IPS-15b (cell line): ENCODE measurements around the gene SLC6A4.
A peak's percentile ranks its signal among the peaks of the same experiment; 100 is the strongest.
"Not testable (repeated sequence)": the region's sequence is repeated elsewhere in the genome, so short reads cannot be mapped to it uniquely, and the experiment has no call there.

Source experiments
- H3K27me3 ChIP-seq: one replicate; pipeline ENCODE4 v1.6.1; 2013; ENCODE audit warnings: low read length; ENCODE audit not compliant: control insufficient read depth, insufficient read depth
- H3K36me3 ChIP-seq: one replicate; pipeline ENCODE4 v1.6.1; 2013; ENCODE audit warnings: low read length; ENCODE audit not compliant: control insufficient read depth, insufficient read depth
- H3K4me1 ChIP-seq: one replicate; pipeline ENCODE4 v1.6.1; 2013; ENCODE audit warnings: mild to moderate bottlenecking, low read length; ENCODE audit not compliant: control insufficient read depth, insufficient read depth
- H3K4me3 ChIP-seq: one replicate; pipeline ENCODE4 v1.5.1; 2013; ENCODE audit warnings: low read depth, low read length
- H3K9ac ChIP-seq: one replicate; pipeline ENCODE4 v1.6.1; 2013; ENCODE audit warnings: low read depth, mild to moderate bottlenecking, low read length
- H3K9me3 ChIP-seq: one replicate; pipeline ENCODE4 v1.6.1; 2013; ENCODE audit warnings: mild to moderate bottlenecking, low read length; ENCODE audit not compliant: control insufficient read depth, insufficient read depth

Gene SLC6A4

DNA sequence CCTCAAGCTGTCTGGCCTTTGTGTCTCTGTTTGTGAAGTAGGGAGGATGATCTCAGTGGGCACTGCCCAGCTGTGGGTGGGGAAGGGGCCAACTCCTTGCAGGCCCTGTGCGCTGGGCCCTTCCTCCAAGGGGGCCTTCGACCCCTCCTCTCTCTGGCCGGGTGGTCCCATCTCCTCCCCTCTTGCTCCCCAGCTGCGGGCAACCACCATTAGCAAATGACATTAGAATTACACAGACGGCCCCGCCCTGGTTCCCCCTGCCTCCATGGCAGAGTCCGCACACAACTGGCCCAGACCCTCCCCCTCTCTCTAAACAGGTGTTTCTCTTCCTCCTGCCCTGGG, 2.5 kb upstream of the SLC6A4 start:
- H3K27me3 ChIP-seq = peaks cover 59% of the 10 kb centered on the region
- H3K4me3 ChIP-seq = peak overlapping the region; percentile 63
- no peaks in the 10 kb centered on the region for H3K36me3 ChIP-seq
- H3K4me1 ChIP-seq = peaks cover 3% of the 10 kb centered on the region
- no peak overlapping the region for H3K9ac ChIP-seq
- no peaks in the 10 kb centered on the region for H3K9me3 ChIP-seq

DNA sequence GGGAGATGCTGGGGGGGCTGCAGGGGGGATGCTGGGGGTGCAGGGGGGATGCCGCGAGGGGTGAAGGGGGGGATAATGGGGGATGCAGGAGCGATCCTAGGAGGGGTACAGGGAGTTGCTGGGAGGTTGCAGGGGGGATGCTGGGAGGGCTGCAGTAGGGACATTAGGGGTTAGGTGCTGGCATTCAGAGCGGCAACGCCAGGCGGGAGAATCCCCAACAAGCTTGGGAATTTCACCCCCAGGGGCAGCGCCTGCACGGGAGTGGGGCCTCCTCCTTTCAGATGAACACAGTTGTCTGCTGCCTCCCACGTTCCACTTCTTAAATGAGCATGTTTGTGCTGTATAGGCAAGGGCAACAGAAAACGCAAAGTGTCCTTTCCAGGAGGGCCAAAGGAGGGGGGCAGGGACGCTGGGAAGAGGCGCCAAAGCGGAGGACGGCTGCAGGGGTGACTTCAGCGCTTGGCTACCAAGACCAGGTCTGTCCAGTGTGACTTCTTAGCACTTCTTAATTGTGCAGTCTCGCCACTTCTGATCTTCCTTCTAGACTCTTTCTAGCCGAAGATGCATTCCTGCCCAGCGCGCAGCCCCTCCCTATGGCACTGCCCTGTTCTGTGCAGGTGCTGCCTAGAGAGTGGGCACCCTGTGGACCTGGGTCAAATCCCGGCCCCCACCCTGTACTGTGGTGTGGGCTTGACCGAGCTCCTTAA, 2.0 kb upstream of the SLC6A4 start:
- Histone ChIP-seq H3K27me3 (peaks cover 63% of the 10 kb centered on the region), H3K4me1 (peaks cover 3% of the 10 kb centered on the region), H3K4me3 (peak overlapping the region; percentile 63), H3K9me3 (no peaks in the 10 kb centered on the region), H3K36me3 (no peaks in the 10 kb centered on the region), H3K9ac (no peak overlapping the region)

DNA sequence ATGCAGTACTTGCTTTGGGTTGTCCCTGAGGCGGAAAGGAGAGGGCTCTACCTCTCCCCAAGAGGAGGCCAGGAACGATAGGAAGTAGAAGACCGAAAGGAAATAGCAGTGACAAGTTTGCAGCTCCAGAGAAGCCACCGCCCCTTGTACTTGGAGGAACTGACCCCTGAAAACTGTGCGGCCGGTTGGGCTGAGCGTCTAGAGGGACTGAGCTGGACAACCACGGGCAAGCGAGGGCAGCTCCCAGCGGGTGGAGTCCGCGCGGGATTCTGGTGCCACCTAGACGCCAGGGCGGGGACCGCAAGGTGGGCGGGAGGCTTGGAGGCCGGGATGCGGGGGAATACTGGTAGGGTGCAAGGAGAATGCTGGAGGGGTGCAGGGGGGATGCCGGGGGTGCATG, 1.3 kb upstream of the SLC6A4 start:
- Histone ChIP-seq H3K4me1 (peaks cover 3% of the 10 kb centered on the region), H3K27me3 (peaks cover 68% of the 10 kb centered on the region), H3K4me3 (peak overlapping the region; percentile 38), H3K36me3 (no peaks in the 10 kb centered on the region), H3K9ac (no peak overlapping the region), H3K9me3 (no peaks in the 10 kb centered on the region)

DNA sequence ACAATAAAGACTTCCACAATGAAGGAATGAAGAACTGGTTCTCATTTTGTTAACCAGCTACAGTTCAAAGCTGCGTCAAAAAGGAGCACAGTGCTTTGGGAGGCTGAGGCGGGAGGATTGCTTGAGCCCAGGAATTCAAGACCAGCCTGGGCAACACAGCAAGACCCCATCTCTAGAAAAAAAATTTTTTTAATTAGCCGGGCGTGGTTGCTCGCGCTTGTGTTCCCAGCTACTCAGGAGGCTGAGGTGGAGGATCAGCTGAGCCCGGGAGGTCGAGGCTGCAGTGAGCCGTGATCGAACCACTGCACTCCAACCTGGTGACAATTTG, 764 bp upstream of the SLC6A4 start:
- Histone ChIP-seq H3K27me3 (peaks cover 68% of the 10 kb centered on the region), H3K4me1 (peaks cover 3% of the 10 kb centered on the region), H3K9ac (no peak overlapping the region), H3K9me3 (no peaks in the 10 kb centered on the region), H3K36me3 (no peaks in the 10 kb centered on the region), H3K4me3 (peak overlapping the region; percentile 61)

DNA sequence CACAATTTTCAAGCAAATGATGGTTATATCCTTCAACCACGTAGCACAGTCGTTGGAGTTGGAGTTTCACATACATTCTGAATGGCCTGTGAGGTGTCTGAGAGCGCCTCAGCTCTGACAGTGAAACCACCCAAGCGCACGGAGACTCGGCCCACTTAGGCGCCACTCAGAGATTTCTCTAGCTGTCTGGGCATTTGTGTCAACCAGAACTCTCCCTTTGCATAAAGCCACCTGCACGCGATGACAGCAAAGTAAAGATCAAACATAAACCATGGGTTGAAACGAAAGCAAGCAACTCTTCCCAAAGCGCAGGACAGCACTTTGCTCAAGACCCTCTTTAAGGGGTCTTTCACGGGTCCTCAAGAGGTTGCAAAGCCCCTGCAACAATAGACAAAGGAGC, 533 bp downstream of the SLC6A4 start:
- Histone ChIP-seq H3K9ac (no peak overlapping the region), H3K36me3 (no peaks in the 10 kb centered on the region), H3K27me3 (peaks cover 68% of the 10 kb centered on the region), H3K4me1 (peaks cover 3% of the 10 kb centered on the region), H3K4me3 (peak overlapping the region; percentile 61), H3K9me3 (no peaks in the 10 kb centered on the region)

DNA sequence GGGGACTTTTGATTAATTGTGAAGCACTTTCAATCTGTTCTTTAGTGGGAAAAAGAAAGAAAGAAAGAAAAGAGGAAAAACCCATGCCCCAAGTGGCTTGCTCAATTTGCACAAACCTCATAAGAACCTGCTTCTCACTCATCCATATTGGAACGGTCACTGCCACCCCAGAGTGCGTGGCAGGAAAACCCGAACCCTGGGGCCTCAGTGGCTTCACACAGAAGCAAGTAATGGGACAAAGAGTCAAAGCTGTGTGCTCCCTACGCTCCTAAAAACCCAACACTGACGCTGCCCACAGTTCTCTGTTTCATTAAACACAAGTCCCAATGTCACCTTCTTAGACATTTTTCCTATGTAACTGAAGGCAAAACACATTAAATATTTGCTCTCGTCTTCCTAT, 1.2 kb downstream of the SLC6A4 start:
- H3K27me3 ChIP-seq = peaks cover 68% of the 10 kb centered on the region

DNA sequence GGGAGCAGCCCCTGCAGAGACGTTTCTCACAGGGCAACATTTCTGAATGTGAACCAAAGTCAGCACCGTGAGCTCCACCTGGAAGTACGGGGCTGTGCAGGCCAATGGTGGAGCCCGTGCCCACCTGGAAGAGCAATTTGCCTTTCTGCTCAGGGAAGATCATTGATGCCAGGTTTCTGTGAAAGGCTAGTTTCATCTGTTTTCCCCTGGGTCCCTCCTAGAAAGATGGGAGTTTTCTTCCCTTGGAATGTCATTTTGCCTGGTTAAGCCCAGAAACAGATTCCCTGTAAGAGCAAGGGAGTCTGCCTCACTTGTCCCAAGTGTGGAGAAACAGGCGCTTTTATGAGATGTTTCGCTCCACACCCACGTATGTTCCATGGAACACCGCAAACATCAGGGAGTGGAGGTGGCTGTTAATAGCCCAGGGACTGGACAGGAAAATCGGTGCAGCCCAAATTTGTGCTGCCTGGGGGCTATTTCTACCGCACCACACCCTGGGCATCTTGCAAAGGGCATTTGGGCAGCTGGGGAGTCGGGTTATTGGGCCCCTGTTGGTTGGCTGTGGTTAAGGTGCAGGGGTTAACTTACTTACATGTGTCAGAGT, 2.6 kb downstream of the SLC6A4 start:
- Histone ChIP-seq H3K36me3 (no peaks in the 10 kb centered on the region), H3K9me3 (no peaks in the 10 kb centered on the region), H3K4me1 (peaks cover 3% of the 10 kb centered on the region), H3K27me3 (peaks cover 57% of the 10 kb centered on the region), H3K4me3 (no peak overlapping the region), H3K9ac (no peak overlapping the region)

More for the DNA sequence above, 1.2 kb downstream of the SLC6A4 start:
- Histone ChIP-seq H3K36me3 (no peaks in the 10 kb centered on the region), H3K9me3 (no peaks in the 10 kb centered on the region), H3K4me3 (no peak overlapping the region), H3K4me1 (peaks cover 3% of the 10 kb centered on the region), H3K9ac (no peak overlapping the region)

DNA sequence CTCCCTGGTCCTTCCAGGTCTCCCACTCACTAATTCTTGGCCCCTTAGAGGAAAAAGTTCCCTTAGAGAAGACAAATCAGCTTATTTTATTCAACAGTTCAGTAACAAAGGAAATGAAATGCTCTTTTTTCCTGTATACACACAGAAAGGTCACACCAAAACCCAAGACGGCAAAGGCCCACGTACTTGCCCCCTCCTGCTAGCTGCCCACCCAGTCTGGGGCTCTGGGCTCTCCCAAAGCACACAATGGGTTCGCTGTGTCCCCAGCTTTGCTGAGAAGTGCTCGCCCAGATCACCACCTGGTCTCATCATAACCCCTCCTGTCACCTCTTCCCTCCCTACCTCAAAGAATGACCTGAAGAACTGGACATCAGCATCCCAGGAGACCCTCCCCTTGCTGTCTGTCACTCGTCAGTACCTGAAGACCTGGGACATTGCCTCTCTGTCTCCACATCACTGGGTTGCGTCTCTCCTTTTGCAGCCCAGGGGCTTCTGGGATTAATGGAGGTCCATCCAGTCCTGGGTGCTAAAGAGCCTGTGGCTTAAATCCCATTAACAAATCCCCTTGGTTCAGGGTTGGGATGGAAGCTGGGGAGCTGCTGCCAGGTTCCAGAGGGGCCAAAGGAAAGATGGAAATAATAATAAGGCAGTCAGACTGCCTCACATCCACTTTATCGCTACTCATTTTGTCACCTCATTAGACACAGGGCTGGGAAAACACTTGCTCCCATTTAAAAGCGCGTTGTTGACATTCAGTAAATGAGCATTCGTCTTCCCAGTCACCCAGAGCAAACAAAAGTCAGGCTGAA, 3.3 kb downstream of the SLC6A4 start:
- no peak overlapping the region for H3K9ac ChIP-seq
- H3K4me3 ChIP-seq = no peak overlapping the region
- H3K4me1 ChIP-seq = no peaks in the 10 kb centered on the region
- H3K36me3 ChIP-seq = no peaks in the 10 kb centered on the region
- no peaks in the 10 kb centered on the region for H3K9me3 ChIP-seq
- H3K27me3 ChIP-seq = peaks cover 50% of the 10 kb centered on the region

DNA sequence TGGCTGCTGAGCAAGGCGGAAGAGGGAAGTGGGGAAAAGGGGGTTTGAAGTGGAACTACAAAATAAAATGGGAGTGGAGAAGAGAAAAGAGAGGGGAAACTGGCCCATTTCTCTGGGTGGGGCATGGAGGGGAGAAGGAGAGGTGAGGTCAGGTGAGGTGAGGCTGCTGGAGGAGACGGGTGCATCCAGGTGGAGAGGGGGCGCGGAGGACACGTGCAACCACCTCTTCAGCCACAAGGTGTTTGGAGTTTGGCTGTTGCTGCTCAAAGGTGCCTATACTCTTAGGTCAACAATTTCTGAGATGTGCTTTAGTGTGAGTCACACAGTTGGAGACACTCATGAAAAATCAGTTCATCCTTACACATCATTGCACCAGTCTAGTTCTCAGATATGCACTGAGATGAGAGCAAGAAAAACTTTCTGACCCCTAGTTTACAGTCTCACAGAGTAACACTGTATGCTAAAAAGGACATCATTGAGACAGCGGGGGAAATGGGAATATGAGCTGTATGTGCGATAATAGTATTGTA, 4.8 kb downstream of the SLC6A4 start:
- Histone ChIP-seq H3K27me3 (peaks cover 38% of the 10 kb centered on the region), H3K9me3 (no peaks in the 10 kb centered on the region), H3K4me1 (no peaks in the 10 kb centered on the region), H3K36me3 (no peaks in the 10 kb centered on the region), H3K4me3 (no peak overlapping the region), H3K9ac (no peak overlapping the region)

DNA sequence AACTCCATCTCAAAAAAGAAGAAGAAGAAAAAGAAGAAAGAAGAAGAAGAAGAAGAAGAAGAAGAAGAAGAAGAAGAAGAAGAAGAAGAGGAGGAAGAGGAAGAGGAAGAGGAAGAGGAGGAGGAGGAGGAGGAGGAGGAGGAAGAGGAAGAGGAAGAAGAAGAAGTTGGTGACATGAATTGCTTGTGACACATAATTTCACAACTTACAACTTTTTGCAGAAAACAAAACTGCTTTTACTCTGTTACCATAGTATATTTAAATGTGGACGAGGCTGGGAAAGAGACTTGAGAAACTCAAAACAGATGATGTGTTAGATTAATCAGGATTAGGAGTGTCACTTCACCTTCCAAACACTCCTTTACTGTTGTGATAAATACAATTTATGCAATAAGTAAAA, 5.5 kb downstream of the SLC6A4 start:
- H3K9ac ChIP-seq, H3K4me1 ChIP-seq, H3K36me3 ChIP-seq, H3K4me3 ChIP-seq, H3K9me3 ChIP-seq: not testable (repeated sequence)
- peaks cover 31% of the 10 kb centered on the region for H3K27me3 ChIP-seq

DNA sequence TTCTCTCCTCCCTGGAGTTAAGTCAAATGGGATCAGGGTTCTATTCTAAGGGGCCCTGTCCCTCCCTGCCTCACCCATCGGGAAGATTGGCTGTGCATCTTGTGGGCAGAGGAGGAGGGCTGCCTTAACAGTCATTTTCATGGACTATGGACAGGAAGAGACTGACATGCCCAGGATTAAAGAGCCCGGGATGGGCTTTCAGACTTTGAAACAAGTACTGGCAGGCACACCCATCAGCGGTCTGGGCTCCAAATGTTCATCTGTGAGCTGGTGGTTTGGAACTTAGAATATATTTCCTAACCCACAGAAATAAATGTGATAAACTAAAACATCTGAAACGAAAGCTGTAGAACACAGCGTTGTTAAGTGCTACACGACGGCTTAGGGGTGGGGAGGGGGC, 6.5 kb downstream of the SLC6A4 start:
- no peak overlapping the region for H3K4me3 ChIP-seq
- H3K9ac ChIP-seq = no peak overlapping the region
- no peaks in the 10 kb centered on the region for H3K4me1 ChIP-seq
- H3K27me3 ChIP-seq = peaks cover 21% of the 10 kb centered on the region
- H3K9me3 ChIP-seq = no peaks in the 10 kb centered on the region
- no peaks in the 10 kb centered on the region for H3K36me3 ChIP-seq

DNA sequence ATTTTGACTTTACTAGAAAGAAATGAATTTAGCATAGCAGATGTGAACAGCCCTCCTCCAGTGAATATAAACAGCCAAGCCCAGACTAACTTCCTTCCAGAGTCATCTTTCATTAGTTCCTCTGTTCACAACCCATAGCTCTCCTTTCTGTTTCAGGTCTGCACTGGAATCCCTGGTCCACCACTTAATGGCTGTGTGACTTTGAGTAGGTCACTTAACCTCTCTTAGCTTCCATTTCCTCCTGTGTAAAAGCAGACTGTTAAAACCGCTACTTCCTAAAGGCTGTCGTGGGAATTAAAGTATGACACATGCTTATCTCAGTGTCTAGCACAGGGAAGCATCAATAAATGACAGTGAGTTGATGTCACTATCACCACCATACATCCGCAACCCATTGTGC, 7.5 kb downstream of the SLC6A4 start:
- Histone ChIP-seq H3K4me3 (no peak overlapping the region), H3K4me1 (no peaks in the 10 kb centered on the region), H3K9me3 (no peaks in the 10 kb centered on the region), H3K27me3 (peaks cover 11% of the 10 kb centered on the region), H3K36me3 (no peaks in the 10 kb centered on the region), H3K9ac (no peak overlapping the region)
